Medulla oblongata (tissue), 1 donor: Measurements from ENCODE around the gene ANGEL1.

Source experiments
- DNase-seq: peaks from one replicate; pipeline ENCODE4 v3.0.0-alpha.2; 2015; ENCODE audit errors: extremely low spot score

The ANGEL1 gene, protein sequence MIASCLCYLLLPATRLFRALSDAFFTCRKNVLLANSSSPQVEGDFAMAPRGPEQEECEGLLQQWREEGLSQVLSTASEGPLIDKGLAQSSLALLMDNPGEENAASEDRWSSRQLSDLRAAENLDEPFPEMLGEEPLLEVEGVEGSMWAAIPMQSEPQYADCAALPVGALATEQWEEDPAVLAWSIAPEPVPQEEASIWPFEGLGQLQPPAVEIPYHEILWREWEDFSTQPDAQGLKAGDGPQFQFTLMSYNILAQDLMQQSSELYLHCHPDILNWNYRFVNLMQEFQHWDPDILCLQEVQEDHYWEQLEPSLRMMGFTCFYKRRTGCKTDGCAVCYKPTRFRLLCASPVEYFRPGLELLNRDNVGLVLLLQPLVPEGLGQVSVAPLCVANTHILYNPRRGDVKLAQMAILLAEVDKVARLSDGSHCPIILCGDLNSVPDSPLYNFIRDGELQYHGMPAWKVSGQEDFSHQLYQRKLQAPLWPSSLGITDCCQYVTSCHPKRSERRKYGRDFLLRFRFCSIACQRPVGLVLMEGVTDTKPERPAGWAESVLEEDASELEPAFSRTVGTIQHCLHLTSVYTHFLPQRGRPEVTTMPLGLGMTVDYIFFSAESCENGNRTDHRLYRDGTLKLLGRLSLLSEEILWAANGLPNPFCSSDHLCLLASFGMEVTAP

DNA sequence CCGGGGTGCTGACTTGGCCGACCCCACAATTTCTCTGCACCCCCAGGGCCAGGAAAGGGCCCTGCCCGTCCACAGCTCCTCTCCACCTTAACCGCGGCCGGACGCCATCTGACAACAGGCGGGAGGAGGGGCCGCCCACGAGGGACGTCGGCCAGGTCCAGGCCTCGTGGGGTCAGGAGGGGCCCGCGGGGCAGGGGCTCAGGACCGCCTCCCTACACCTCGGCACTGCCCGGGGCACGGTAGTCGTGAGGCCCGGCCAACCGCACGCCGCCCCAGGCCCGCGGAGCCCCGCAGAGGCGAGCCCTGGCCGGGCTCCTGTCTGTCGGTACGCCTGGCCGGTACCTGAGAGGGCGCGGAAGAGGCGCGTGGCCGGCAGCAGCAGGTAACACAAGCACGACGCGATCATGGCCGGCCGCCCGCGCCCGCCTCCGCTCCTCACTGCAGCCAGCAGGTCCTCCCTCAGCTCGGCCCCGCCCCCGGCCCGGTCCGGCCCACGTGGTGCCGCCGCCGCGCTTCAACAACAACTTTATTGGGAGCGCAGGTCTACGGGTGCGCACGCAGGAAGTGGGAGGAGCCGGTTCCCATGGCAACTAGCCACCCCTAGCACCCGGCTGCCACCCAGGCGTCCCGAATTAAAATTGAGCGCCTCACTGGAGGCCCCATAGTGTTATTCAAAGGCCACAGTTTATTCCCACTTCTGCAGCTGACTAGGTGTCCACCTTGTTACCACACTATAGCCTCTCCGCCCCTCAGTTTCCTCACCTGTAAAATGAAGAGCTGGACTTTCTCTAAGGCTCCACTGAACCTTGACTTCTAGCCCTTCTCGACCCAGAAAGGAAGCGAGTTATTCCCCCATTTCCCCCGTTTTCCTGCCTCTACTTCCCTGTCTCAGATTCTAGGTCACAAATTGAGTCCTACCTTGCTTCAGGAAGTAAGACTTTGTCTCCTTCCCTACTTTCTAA, at the start of gene ANGEL1:
ANGEL1 (minus strand) TSS at position 461 of the 962 bp plus-strand sequence; CDS start at position 406, 55 bp downstream.
- peak; percentile 91 for DNase-seq

DNA sequence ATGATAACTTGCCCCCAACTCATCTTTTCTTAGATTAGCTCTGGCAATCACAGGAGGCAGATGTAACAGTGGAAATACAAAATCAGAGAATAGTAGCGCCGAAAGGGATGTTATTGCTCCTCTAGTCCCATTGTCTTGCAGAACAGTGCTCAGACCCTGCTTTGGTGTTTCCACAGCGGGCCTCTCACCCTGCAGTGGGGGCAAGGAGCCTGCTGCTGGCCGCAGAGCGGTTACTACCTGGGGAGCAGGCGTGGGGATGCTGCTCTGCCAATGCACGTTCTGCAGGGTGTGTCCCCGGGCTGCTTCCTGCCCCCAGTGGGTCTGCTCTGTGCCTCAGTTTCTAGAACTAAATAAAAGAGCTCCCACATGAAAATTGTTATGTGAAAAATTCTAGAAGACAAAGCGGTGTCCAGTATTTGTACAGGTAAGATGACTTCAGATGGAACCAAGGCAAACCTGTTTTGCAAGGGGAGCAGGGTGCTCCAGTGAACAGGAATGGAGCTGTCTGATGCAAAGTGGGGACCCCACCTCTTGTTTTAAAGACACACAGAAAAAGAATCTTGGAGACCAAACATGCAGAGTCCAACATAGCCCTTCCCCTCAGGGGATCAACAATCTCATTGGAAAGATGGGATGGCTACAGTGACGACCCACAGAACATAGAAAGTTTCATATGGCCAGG, 49.0 kb upstream of the ANGEL1 start:
- no peak for DNase-seq

GRCh38 chr14:76856769-76857168, 44.1 kb upstream of the ANGEL1 start:
- no peak for DNase-seq

DNA sequence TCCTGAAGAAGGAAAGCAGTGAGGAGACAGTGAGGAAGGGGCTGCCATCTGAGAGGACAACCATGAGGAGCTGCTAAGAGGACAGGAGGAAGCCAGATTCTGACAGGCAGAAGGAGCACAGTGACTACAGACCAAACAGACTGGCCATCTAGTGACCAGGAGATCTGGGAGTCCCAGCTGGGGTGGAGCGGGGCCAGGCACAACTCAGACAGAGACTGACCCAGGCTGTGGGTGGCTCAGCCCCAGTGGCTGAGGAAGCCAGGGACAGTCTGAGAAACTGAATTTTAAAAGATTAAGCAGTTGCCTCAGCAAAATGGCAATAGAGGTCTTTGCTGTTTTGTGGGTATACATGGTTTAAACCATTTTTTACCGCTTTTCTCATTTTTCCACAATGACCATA, 42.4 kb upstream of the ANGEL1 start:
- no peak for DNase-seq

GRCh38 chr14:76848879-76849278, 36.2 kb upstream of the ANGEL1 start:
- no peak for DNase-seq

GRCh38 chr14:76846331-76847047, 33.8 kb upstream of the ANGEL1 start:
- peak; percentile 36 for DNase-seq

DNA sequence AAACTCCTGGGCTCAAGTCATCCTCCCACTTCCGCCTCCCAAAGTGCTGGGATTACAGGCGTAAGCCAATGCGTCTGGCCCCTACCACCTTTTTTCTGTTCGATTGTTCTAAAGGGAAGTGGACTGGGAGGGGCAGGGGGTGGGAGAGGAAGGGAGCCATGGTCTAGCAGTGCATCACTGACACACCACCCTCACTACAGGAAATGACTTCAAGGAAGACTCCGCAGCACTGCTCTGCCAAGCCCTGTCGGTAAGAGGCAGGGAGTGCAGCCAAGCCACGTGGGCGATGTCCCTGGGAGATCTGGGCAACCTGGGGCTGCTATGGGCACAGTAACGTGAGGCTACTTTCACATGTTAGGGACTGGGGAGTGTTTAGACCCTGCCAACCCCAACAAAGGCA, 31.5 kb upstream of the ANGEL1 start:
- DNase-seq: peak; percentile 67

DNA sequence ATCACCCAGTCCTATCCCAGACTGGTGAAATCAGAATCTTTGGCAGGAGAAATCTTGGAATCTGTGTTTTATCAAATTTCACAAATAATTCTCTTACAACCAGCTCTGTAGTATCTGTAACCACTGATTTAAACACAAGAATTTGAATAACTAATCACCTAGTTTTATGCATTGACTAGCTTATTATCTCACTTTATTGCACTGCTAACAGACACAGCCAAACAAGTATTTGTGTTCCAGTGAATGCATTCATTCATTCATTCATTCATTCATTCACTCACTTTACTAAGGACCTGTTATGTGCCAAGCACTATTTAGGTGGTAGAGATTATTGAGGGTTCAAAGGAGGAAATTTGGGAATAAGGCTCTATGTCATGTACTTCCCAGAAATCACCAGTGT, 29.7 kb upstream of the ANGEL1 start:
- no peak for DNase-seq

DNA sequence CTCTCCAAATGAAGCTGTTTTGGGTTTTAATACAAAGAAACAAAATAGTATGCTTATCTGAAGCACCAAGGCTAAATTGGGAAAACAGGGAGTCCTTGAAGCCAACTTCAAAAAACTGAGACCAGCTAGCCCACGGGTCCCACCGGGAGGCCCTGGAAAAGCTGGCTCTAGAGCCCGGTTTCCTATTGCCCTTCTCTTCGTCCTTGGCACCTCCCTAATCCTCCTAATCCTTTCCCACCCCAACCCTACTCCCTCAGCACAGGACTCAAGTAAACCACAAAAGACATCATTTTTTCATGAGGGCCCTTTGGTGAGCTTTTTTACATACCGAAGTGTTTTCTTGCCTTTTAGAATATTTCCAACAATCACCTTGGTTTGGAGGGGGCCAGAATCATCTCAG, 24.8 kb upstream of the ANGEL1 start:
- no peak for DNase-seq

GRCh38 chr14:76836029-76836630, 23.4 kb upstream of the ANGEL1 start:
- DNase-seq: peak; percentile 30

DNA sequence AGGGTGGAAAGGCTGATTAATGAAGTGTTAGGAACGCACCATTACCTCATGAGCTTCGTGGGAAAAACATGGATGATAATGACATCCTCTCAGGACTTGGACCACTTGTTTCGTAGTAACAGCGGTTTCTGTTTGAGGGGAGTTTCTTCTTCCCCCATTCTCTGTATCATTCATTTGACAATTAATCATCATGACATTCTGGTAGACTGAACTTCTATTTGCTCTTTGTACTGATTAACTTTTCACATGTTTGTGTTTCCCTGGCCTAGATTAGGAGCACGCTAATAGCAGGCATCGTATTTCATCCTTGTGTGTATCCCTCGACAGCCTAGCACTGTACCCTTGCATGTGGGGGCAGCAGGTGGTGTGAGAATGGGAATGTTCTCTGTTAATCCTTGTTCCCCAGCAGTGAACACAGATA, 21.6 kb upstream of the ANGEL1 start:
- no peak for DNase-seq

DNA sequence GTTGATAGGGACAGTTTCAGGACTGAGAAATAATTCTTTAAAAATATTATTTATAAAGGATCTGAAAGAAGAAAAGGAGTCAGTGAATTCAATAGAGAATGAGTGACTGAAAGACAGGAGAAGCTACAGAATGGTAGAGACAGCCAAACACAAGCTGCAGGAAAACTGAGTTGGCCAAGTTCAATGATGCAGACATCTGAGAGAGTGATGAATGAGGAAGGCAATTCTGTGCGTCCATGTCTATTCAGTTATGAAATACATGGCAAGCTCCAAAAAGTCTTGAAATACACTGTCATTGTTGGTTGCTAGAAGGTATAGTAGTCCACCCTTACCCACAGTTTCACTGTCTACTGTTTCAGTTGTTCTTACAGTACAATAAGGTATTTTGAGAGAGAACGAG, 20.3 kb upstream of the ANGEL1 start:
- no peak for DNase-seq

DNA sequence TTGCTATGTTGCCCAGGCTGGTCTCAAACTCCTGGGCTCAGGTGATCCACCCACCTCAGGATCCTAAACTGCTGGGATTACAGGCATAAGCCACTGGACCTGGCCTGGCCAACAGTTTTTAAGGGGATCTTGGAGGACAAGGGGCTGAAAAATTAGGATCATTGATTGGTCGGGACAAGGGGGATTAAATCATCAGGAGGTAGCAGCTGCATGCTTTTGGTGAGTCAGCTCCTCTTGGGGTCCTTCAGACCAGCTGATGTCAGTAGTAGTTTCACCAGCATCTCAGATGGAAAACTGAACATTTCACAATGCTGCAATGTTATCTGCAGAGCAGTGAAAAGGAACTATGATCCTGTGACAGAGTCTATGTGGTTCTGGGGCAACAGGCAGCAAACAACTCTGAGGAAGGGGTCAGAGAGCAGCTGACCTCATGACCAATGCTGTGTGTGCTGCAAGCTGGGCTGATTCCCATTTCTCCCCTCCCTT, 19.9 kb upstream of the ANGEL1 start:
- DNase-seq: peak; percentile 66

DNA sequence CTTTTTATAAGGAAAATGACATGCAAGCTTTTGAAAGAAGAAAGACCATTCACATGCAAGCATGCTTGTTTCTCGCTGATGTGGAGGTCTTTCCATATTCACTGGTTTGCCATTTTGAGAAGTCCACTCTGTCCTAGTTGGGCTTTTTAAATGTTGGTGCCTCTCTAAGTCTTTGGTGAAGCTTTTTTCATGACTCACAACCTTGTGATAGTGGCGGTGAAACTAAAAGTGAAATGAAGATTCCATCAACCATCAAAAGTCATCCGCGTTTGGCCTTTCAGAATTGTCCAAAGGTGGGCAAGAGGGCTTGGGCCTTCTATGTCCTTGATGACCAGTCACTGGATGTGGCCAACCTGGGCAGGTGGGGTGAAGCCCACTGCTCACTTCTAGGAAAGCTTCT, 17.9 kb upstream of the ANGEL1 start:
- DNase-seq: no peak

DNA sequence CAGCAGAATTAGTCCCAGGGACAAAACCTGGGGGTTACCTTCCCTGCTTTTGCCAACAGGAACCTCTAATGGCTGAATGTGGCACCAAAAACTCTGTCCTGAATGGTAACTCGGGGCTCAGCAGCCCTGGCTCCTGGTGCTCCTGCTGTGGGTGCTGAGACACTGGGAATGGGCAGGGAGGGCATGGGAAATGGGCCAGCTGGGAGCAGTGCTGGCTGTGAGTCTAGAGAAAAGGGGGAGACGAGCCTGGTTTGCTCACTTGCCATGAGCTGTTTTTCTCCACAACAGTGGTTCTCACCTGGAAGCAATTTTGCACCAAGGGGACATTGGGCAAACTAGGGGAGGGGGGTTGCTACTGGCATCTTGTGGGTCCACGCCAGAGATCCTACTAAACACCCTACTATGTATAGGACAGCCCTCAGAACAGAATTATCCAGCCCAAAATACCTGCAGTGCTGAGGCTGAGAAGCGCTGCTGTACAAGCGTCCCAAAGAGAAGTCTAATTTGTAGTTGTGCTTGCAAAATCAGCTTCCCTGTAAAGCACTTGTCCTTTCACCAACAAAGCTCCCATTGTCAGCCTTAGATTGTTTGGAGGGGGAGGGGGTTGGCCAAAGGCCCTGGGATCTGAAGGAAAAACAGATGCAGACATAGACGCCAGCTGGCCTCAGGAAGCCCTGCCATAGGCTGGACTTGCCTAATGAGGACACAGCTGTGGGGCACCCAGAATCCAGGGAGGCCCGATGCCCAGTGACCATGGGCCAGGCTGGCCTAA, 17.2 kb upstream of the ANGEL1 start:
- DNase-seq: peak; percentile 96

DNA sequence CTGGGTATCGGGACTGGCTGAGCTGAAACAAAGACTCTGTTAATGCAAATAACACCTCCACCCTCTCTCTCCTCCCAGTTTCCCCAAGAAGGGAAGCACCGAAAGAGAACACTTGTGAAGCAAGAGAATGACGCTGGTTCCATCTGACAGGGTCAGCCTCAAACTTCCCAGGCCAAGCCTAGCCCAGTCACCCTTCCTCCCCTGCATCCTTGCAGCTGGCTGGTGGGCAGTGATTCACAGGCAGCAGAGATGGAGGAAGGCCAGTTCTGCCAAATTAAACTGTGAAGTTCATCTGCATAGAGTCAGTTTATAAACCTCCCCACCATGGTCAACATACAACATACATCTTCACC, 16.3 kb upstream of the ANGEL1 start:
- DNase-seq: peak; percentile 42

DNA sequence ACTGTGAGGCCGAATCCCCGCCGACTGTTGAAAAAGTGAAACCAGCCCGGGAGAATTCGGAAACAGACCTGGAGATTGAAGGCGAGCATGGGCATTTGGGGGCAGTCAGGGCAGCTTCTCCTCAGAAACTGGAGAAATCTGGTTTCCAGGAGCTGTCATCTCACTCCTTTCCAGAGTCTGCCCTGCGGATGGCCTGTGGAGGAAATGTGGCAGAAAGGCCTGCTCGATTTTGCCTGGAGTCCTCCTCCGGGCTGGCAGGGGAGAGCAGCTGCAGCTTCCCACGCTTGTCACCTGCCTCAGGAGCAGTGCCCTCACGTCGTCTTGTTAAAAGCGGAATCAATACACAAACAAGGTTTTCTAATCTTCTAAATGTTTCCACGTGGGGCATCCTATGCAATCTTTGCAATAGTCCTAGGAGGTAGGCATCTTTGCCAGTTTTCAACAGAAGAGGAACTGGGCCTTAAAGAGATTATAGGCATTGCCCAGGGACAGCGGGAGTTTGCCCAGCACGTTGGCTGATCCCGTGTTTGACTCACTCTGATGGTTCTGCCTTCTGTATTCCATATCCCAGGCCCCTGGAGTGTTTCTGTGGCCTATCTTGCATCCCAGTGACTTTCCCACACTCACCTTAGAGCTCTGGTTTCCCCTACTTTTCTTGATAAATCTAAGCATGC, 15.8 kb upstream of the ANGEL1 start:
- peak; percentile 34 for DNase-seq

- peak; percentile 42 for DNase-seq
Observed at GRCh38 chr14:76827696-76828296, 15.1 kb upstream of the ANGEL1 start.

- no peak for DNase-seq
Observed at GRCh38 chr14:76826122-76826521, 13.4 kb upstream of the ANGEL1 start, which contains the start of gene LRRC74A. Gene LRRC74A, plus strand, starts transcription at chr14:76826408. Its CDS starts 290 bp downstream, at chr14:76826698.
